ENCODE measurements around the gene CENPVL2.
"Not testable (repeated sequence)": the region's sequence is repeated elsewhere in the genome, so short reads cannot be mapped to it uniquely, and the experiment has no call there.

CENPVL2 gene

DNA sequence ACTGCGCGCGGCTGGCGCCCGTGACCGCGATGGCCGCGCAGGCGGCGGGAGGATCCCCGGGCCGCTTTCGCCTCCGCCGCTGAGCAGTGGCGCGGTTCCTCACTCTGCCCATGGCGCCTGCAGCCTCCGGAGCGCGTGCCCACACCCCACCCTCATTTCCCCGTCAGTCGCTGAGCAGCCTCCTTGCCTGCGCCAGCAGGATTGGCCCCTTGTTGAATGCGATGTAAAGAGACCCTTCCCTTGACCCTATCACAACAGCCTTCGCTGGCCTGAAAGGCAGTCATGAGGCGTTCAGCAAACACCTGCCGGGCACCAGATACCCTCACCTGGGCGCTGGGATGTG lies at the start of gene CENPVL2:
Gene CENPVL2, minus strand, starts transcription at position 112 of the 343 bp plus-strand sequence. Its CDS starts 0 bp downstream, at position 112.
- not testable (repeated sequence) for ATAC-seq

DNA sequence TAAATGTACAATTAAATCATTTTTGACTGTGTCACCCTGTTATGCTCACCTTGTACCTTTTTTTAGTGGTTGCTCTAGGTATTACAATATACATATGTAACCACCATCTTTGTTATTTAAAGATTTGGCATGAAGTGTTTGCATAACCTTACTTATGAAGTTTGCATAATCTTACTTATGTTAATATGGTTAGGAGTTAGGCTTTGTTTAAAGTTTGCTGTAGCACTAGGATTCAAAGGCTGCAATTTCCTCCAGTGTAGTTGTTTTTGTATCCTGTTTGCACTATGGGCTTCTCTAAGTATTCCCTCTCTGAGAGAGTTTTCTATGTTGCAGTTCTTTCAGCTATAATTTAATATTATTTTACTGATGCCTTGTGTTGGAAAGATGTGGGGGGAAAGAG lies 45.6 kb upstream of the CENPVL2 start:
- TF ChIP-seq, protein P1, sequence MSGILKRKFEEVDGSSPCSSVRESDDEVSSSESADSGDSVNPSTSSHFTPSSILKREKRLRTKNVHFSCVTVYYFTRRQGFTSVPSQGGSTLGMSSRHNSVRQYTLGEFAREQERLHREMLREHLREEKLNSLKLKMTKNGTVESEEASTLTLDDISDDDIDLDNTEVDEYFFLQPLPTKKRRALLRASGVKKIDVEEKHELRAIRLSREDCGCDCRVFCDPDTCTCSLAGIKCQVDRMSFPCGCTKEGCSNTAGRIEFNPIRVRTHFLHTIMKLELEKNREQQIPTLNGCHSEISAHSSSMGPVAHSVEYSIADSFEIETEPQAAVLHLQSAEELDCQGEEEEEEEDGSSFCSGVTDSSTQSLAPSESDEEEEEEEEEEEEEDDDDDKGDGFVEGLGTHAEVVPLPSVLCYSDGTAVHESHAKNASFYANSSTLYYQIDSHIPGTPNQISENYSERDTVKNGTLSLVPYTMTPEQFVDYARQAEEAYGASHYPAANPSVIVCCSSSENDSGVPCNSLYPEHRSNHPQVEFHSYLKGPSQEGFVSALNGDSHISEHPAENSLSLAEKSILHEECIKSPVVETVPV (CRISPR knock-in tag; IDR thresholded peaks at IDR 0.05) = no peak
- no peak for ATAC-seq

DNA sequence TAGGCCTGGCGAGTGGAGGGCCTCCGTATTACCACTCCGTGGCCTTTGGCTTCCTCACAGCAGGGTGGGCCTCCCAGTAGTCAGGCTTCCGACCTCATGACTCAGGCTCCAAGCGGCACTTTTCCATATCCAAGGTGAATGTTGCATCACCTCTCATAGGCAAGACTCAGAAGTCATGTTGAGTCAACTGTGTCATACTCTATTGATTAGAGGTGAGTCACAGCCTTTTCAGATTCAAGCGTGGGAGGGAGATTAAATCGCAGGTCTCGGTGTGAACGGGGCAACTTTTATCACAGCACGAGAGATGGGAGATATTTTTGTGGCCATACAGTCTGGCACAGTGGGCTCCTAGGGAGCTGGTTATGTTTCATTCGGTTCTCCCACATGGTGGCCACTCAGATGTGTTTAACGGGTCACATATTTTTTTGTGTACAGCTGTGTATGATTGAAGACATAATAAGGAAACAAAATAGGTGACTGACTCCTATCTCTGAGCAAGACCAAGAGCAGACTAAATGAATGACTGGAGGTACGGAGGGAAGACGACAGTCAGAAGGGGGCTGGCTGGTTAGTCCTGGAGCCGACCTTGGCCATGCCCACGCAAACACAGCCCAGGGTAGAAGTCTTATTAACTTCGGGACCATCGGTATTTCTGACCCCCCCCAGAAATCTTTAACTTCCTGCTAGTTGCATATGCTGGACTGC lies 30.5 kb upstream of the CENPVL2 start:
- not testable (repeated sequence) for ATAC-seq

DNA sequence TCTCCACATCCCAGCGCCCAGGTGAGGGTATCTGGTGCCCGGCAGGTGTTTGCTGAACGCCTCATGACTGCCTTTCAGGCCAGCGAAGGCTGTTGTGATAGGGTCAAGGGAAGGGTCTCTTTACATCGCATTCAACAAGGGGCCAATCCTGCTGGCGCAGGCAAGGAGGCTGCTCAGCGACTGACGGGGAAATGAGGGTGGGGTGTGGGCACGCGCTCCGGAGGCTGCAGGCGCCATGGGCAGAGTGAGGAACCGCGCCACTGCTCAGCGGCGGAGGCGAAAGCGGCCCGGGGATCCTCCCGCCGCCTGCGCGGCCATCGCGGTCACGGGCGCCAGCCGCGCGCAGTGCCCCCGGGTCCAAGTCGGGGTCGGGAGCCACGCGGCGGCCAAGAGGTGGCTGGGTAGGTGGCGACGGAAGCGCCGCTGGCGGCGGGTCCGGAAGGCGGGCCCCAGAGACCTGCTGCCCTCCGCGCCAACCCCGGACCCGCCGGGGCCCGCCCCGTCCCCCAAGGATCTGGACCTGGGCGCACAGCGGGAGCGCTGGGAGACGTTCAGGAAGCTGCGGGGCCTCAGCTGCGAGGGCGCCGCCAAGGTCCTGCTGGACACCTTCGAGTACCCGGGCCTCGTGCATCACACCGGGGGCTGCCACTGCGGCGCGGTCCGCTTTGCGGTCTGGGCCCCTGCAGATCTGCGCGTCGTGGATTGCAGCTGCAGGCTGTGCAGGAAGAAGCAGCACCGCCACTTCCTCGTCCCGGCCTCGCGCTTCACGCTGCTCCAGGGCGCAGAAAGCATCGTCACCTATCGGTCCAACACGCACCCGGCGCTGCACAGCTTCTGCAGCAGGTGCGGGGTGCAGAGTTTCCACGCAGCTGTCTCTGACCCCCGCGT lies 27.9 kb upstream of the CENPVL2 start, which contains the start of gene CENPVL1:
Gene CENPVL1, plus strand, starts transcription at position 236 of the 888 bp plus-strand sequence. Its CDS starts 0 bp downstream, at position 236.
- ATAC-seq = not testable (repeated sequence)

DNA sequence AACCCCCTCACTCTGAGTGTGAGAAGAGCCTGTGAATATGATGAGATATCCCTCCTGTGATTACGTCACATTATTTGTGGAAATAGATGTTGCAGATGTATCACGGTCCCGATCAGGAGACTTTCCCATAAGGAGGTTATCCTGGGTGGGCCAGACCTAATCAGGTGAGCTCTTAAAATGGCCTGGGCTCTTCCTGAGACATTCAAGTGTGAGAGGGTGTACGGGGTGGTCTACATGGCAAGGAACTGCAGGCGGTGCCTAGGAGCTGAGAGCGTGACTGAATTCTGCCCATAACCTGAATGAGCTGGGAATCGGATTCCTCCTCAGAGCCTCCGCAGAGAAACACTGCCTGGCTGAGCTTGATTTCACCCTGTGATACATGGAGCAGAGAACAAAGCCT lies 14.8 kb upstream of the CENPVL2 start:
- ATAC-seq = no peak
- no peak for TF ChIP-seq OSR1 (CRISPR knock-in tag; IDR thresholded peaks at IDR 0.05)
- no peak for TF ChIP-seq ESRRG (CRISPR knock-in tag; IDR thresholded peaks at IDR 0.05)
- no peak for TF ChIP-seq BACH2 (CRISPR knock-in tag; IDR thresholded peaks at IDR 0.05; ENCODE audit: borderline replicate concordance)
- no peak for TF ChIP-seq ZNF565 (CRISPR knock-in tag; conservative IDR thresholded peaks at IDR 0.05; ENCODE audit: low read depth)

DNA sequence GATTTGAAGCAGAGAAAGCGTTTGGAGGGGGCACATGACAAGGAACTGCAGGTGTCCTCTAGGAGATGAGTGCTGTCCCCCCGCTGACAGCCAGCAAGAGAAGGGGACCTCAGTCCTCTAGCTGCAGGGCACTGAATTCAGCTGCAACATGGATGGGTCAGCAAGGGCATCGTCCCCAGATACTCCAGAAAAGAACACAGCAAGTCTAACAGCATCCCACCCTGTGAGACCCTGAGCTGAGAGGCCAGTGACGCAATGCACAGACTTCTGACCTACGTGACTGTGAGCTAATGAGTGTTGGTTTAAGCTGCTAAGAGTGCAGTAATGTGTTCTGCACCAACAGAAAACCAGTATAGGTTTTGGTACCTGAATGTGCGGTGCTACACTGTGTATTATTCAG lies 11.6 kb upstream of the CENPVL2 start:
- no peak for ATAC-seq
- TF ChIP-seq TCF4 (CRISPR knock-in tag; IDR thresholded peaks at IDR 0.05; ENCODE audit: borderline replicate concordance) = no peak

DNA sequence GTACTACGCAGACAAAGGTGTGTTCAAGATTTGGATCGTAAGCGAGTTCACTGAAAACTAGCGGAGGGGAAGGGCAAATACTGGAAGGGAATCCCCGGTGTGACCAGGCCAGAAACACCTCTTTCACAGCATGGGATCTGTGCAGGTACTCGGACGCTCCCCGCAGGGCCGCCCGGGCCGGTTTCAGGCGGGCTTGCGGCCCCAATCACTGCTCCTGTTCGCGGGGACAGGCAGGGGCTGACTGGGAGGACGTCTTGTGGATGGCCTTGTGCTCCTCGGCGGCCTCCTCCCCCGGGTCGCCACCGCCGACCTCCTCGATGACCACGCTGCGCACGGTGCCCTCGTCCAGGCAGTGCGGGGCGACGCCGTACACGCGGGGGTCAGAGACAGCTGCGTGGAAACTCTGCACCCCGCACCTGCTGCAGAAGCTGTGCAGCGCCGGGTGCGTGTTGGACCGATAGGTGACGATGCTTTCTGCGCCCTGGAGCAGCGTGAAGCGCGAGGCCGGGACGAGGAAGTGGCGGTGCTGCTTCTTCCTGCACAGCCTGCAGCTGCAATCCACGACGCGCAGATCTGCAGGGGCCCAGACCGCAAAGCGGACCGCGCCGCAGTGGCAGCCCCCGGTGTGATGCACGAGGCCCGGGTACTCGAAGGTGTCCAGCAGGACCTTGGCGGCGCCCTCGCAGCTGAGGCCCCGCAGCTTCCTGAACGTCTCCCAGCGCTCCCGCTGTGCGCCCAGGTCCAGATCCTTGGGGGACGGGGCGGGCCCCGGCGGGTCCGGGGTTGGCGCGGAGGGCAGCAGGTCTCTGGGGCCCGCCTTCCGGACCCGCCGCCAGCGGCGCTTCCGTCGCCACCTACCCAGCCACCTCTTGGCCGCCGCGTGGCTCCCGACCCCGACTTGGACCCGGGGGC lies 567 bp downstream of the CENPVL2 start:
- not testable (repeated sequence) for ATAC-seq

DNA sequence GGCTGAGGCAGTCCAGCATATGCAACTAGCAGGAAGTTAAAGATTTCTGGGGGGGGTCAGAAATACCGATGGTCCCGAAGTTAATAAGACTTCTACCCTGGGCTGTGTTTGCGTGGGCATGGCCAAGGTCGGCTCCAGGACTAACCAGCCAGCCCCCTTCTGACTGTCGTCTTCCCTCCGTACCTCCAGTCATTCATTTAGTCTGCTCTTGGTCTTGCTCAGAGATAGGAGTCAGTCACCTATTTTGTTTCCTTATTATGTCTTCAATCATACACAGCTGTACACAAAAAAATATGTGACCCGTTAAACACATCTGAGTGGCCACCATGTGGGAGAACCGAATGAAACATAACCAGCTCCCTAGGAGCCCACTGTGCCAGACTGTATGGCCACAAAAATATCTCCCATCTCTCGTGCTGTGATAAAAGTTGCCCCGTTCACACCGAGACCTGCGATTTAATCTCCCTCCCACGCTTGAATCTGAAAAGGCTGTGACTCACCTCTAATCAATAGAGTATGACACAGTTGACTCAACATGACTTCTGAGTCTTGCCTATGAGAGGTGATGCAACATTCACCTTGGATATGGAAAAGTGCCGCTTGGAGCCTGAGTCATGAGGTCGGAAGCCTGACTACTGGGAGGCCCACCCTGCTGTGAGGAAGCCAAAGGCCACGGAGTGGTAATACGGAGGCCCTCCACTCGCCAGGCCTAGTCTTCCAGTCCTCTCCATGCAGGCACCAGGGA lies 2.8 kb downstream of the CENPVL2 start:
- not testable (repeated sequence) for ATAC-seq

DNA sequence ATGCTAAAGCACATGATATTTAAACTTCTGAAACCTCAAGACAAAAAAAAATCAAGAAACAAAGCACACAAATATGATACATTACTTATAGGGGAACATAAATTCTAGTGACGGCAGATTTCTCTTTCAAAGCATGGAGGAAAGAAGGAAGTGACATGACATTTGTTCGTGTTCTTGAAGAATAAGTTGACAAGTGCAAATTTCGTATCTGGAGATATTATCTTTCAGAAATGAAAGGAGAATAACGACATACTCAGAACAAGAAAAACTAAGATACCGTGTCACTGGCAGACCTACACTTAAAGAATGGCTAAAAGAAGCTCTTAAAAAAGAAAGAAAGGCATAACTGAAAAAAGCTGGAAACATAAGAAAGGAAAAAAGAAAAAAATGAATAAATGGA lies 16.6 kb downstream of the CENPVL2 start:
- no peak for ATAC-seq
- no peak for TF ChIP-seq GLIS3 (CRISPR knock-in tag; IDR thresholded peaks at IDR 0.05)
- no peak for TF ChIP-seq RARB (CRISPR knock-in tag; IDR thresholded peaks at IDR 0.05)
- no peak for TF ChIP-seq SNAI2 (CRISPR knock-in tag; IDR thresholded peaks at IDR 0.05)
- TF ChIP-seq PPARA (CRISPR knock-in tag; IDR thresholded peaks at IDR 0.05; ENCODE audit: borderline replicate concordance) = no peak
- TF ChIP-seq, protein P2, sequence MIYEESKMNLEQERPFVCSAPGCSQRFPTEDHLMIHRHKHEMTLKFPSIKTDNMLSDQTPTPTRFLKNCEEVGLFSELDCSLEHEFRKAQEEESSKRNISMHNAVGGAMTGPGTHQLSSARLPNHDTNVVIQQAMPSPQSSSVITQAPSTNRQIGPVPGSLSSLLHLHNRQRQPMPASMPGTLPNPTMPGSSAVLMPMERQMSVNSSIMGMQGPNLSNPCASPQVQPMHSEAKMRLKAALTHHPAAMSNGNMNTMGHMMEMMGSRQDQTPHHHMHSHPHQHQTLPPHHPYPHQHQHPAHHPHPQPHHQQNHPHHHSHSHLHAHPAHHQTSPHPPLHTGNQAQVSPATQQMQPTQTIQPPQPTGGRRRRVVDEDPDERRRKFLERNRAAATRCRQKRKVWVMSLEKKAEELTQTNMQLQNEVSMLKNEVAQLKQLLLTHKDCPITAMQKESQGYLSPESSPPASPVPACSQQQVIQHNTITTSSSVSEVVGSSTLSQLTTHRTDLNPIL (CRISPR knock-in tag; IDR thresholded peaks at IDR 0.05; ENCODE audit: low read depth) = no peak
- no peak for TF ChIP-seq ZNF8 (CRISPR knock-in tag; IDR thresholded peaks at IDR 0.05)
- no peak for TF ChIP-seq TCF4 (CRISPR knock-in tag; IDR thresholded peaks at IDR 0.05; ENCODE audit: borderline replicate concordance)
- TF ChIP-seq, protein P3, sequence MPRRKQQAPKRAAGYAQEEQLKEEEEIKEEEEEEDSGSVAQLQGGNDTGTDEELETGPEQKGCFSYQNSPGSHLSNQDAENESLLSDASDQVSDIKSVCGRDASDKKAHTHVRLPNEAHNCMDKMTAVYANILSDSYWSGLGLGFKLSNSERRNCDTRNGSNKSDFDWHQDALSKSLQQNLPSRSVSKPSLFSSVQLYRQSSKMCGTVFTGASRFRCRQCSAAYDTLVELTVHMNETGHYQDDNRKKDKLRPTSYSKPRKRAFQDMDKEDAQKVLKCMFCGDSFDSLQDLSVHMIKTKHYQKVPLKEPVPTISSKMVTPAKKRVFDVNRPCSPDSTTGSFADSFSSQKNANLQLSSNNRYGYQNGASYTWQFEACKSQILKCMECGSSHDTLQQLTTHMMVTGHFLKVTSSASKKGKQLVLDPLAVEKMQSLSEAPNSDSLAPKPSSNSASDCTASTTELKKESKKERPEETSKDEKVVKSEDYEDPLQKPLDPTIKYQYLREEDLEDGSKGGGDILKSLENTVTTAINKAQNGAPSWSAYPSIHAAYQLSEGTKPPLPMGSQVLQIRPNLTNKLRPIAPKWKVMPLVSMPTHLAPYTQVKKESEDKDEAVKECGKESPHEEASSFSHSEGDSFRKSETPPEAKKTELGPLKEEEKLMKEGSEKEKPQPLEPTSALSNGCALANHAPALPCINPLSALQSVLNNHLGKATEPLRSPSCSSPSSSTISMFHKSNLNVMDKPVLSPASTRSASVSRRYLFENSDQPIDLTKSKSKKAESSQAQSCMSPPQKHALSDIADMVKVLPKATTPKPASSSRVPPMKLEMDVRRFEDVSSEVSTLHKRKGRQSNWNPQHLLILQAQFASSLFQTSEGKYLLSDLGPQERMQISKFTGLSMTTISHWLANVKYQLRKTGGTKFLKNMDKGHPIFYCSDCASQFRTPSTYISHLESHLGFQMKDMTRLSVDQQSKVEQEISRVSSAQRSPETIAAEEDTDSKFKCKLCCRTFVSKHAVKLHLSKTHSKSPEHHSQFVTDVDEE (CRISPR knock-in tag; IDR thresholded peaks at IDR 0.05) = no peak
- no peak for TF ChIP-seq ARNTL (CRISPR knock-in tag; IDR thresholded peaks at IDR 0.05; ENCODE audit: borderline replicate concordance, low read depth)
- no peak for TF ChIP-seq ZFP3 (CRISPR knock-in tag; IDR thresholded peaks at IDR 0.05)
- TF ChIP-seq CSDC2 (CRISPR knock-in tag; IDR thresholded peaks at IDR 0.05) = no peak
- no peak for TF ChIP-seq ZC3H10 (CRISPR knock-in tag; IDR thresholded peaks at IDR 0.05)

All from SK-N-SH treated with all-trans-retinoic acid at 6 μM for 48 hours (cell line).